IMR-90 (cell line): Measurements from ENCODE around the gene LIMS1. TPM values are rescaled to one million over a fixed set of nuclear protein-coding genes. Genes with fewer than 3 reads are reported as not detected.
A peak's percentile ranks its signal among the peaks of the same experiment; 100 is the strongest.

Experiments
- ATAC-seq: fragments of 200-7000 bp; cut with Tn5 transposase; 2 replicates; pipeline ENCODE4 v1.9.1; 2020; ENCODE audit warnings: low read depth, mild to moderate bottlenecking, moderate library complexity
- BruUV-seq: library from RNA; stranded (reverse); fragments of 400-500 nt; replicated peaks from 2 replicates; lab custom pipeline; 2021; lab: Mats Ljungman, UMichigan
- CTCF ChIA-PET: fragments of 300-600 bp; formaldehyde crosslinking; extraction: SDS; loops from one replicate; lab custom pipeline; 2021; ENCODE audit warnings: antibody characterized with exemption; lab: Yijun Ruan, JAX
- POLR2A ChIA-PET: fragments of 300-600 bp; sonication (Branson Sonifier 250); formaldehyde crosslinking; loops from one replicate; lab custom pipeline; 2022; ENCODE audit warnings: antibody characterized with exemption; ENCODE audit not compliant: unreplicated experiment; lab: Charles Lee
- DNase-seq: peaks from one replicate; pipeline ENCODE4 v3.0.0; 2013
- H2AFZ ChIP-seq: replicated peaks from 2 replicates; pipeline ENCODE3; 2013; ENCODE audit warnings: low read length, mild to moderate bottlenecking; ENCODE audit not compliant: poor library complexity
- H2AK5ac ChIP-seq: 2 replicates; pipeline ENCODE4 v1.6.1; 2013; ENCODE audit warnings: low read depth, low read length, inconsistent platforms
- H2AK9ac ChIP-seq: replicated peaks from 2 replicates; pipeline ENCODE3; 2013; ENCODE audit warnings: mild to moderate bottlenecking, low read depth, low read length, moderate library complexity; ENCODE audit not compliant: poor library complexity
- H2BK120ac ChIP-seq: 2 replicates; pipeline ENCODE4 v1.6.1; 2013; ENCODE audit warnings: low read depth, low read length, inconsistent platforms
- H2BK15ac ChIP-seq: 3 replicates; pipeline ENCODE4 v1.6.1; 2013; ENCODE audit warnings: low read depth, low read length, inconsistent platforms
- H2BK20ac ChIP-seq: 2 replicates; pipeline ENCODE4 v1.6.1; 2013; ENCODE audit warnings: low read depth, mild to moderate bottlenecking, inconsistent platforms, low read length, moderate library complexity
- H2BK5ac ChIP-seq: 2 replicates; pipeline ENCODE4 v1.6.1; 2013; ENCODE audit warnings: mild to moderate bottlenecking, low read depth, low read length, inconsistent platforms; ENCODE audit not compliant: poor library complexity, severe bottlenecking
- H3K14ac ChIP-seq: replicated peaks from 2 replicates; pipeline ENCODE4 v1.6.1; 2013; ENCODE audit warnings: low read depth, low read length, inconsistent platforms
- H3K18ac ChIP-seq: 2 replicates; pipeline ENCODE4 v1.6.1; 2013; ENCODE audit warnings: low read depth, low read length, control low read depth
- H3K23ac ChIP-seq: 2 replicates; pipeline ENCODE4 v1.6.1; 2013; ENCODE audit warnings: low read depth, low read length, inconsistent platforms
- H3K27ac ChIP-seq: 2 replicates; pipeline ENCODE4 v1.5.1; 2013; ENCODE audit warnings: mild to moderate bottlenecking, control low read depth, low read length; ENCODE audit not compliant: insufficient read depth
- H3K27me3 ChIP-seq: 2 replicates; pipeline ENCODE4 v1.6.1; 2013; ENCODE audit warnings: low read length; ENCODE audit not compliant: control insufficient read depth, insufficient read depth
- H3K36me3 ChIP-seq: 2 replicates; pipeline ENCODE4 v1.6.1; 2013; ENCODE audit warnings: low read length, mixed read lengths; ENCODE audit not compliant: control insufficient read depth, insufficient read depth
- H3K4ac ChIP-seq: 2 replicates; pipeline ENCODE4 v1.6.1; 2013; ENCODE audit warnings: low read depth, low read length, inconsistent platforms
- H3K4me1 ChIP-seq: 2 replicates; pipeline ENCODE4 v1.6.1; 2013; ENCODE audit warnings: low read length, mixed read lengths; ENCODE audit not compliant: control insufficient read depth, insufficient read depth
- H3K4me2 ChIP-seq: 2 replicates; pipeline ENCODE4 v1.6.1; 2013; ENCODE audit warnings: low read depth, mild to moderate bottlenecking, control low read depth, low read length, moderate library complexity
- H3K4me3 ChIP-seq: 2 replicates; pipeline ENCODE4 v1.5.1; 2013; ENCODE audit warnings: low read depth, mild to moderate bottlenecking, control low read depth, low read length, moderate library complexity; ENCODE audit not compliant: insufficient read depth
- H3K56ac ChIP-seq: 2 replicates; pipeline ENCODE4 v1.6.1; 2013; ENCODE audit warnings: low read length, inconsistent platforms; ENCODE audit not compliant: insufficient read depth; ENCODE audit errors: extremely low read depth
- H3K79me1 ChIP-seq, 2 experiments: 2 replicates each; pipeline ENCODE4 v1.6.1; 2013; ENCODE audit warnings: low read length in 2 of 2, inconsistent platforms in 1 of 2, low read depth in 1 of 2
- H3K9ac ChIP-seq: 2 replicates; pipeline ENCODE4 v1.6.1; 2013; ENCODE audit warnings: low read depth, low read length, control low read depth
- H3K9me1 ChIP-seq: 2 replicates; pipeline ENCODE4 v1.6.1; 2013; ENCODE audit warnings: low read length, inconsistent platforms; ENCODE audit not compliant: insufficient read depth
- H3K9me3 ChIP-seq: 2 replicates; pipeline ENCODE4 v1.6.1; 2013; ENCODE audit warnings: low read length; ENCODE audit not compliant: control insufficient read depth, insufficient read depth
- H4K20me1 ChIP-seq: 2 replicates; pipeline ENCODE4 v1.6.1; 2013; ENCODE audit warnings: low read length, inconsistent platforms; ENCODE audit not compliant: insufficient read depth
- H4K5ac ChIP-seq: 2 replicates; pipeline ENCODE4 v1.6.1; 2013; ENCODE audit warnings: mild to moderate bottlenecking, low read depth, low read length, control low read depth
- H4K8ac ChIP-seq, 2 experiments: 2 replicates each; pipeline ENCODE4 v1.6.1; 2013; ENCODE audit warnings: low read depth in 2 of 2, low read length in 2 of 2, control low read depth in 1 of 2, inconsistent platforms in 1 of 2
- H4K91ac ChIP-seq: 2 replicates; pipeline ENCODE4 v1.6.1; 2013; ENCODE audit warnings: low read depth, low read length, inconsistent platforms; ENCODE audit not compliant: insufficient read depth
- BHLHE40 ChIP-seq: fragments of 150-350 bp; IDR thresholded peaks from 2 replicates; pipeline ENCODE4 v1.6.1; 2016; ENCODE audit warnings: mild to moderate bottlenecking, low read depth, low read length
- CEBPB ChIP-seq: IDR thresholded peaks from 2 replicates; pipeline ENCODE4 v1.6.1; 2012; ENCODE audit warnings: low read depth, low read length, improper control_type of control experiment
- CHD1 ChIP-seq: IDR thresholded peaks from 2 replicates; pipeline ENCODE4 v1.6.1; 2012; ENCODE audit warnings: low read depth, low read length, improper control_type of control experiment
- CTCF ChIP-seq: conservative IDR thresholded peaks from 2 replicates; pipeline ENCODE4 v1.5.1; 2012; ENCODE audit warnings: mild to moderate bottlenecking, low read depth, low read length, improper control_type of control experiment
- FOS ChIP-seq: fragments of 150-350 bp; IDR thresholded peaks from 2 replicates; pipeline ENCODE4 v1.6.1; 2016; ENCODE audit warnings: low read depth, low read length
- MAFK ChIP-seq: IDR thresholded peaks from 2 replicates; pipeline ENCODE4 v1.6.1; 2012; ENCODE audit warnings: low read depth, low read length, improper control_type of control experiment
- MAZ ChIP-seq: IDR thresholded peaks from 2 replicates; pipeline ENCODE4 v1.6.1; 2012; ENCODE audit warnings: low read depth, mild to moderate bottlenecking, low read length, improper control_type of control experiment, moderate library complexity, borderline replicate concordance
- MXI1 ChIP-seq: IDR thresholded peaks from 2 replicates; pipeline ENCODE4 v1.6.1; 2012; ENCODE audit warnings: low read depth, mild to moderate bottlenecking, low read length, moderate library complexity, borderline replicate concordance
- NFE2L2 ChIP-seq: fragments of 150-350 bp; IDR thresholded peaks from 2 replicates; pipeline ENCODE4 v1.6.1; 2016; ENCODE audit warnings: low read depth, mild to moderate bottlenecking, low read length
- POLR2A ChIP-seq: IDR thresholded peaks from 2 replicates; pipeline ENCODE4 v1.6.1; 2012; ENCODE audit warnings: mild to moderate bottlenecking, low read depth, low read length
- RAD21 ChIP-seq: IDR thresholded peaks from 2 replicates; pipeline ENCODE4 v1.6.1; 2012; ENCODE audit warnings: low read length, improper control_type of control experiment
- RCOR1 ChIP-seq: IDR thresholded peaks from 2 replicates; pipeline ENCODE4 v1.6.1; 2012; ENCODE audit warnings: mild to moderate bottlenecking, low read length, improper control_type of control experiment; ENCODE audit not compliant: insufficient replicate concordance
- RFX5 ChIP-seq: IDR thresholded peaks from 2 replicates; pipeline ENCODE4 v1.8.0; 2012; ENCODE audit warnings: low read depth, mild to moderate bottlenecking, low read length, moderate library complexity
- SMC3 ChIP-seq: fragments of 150-350 bp; IDR thresholded peaks from 2 replicates; pipeline ENCODE4 v1.6.1; 2016; ENCODE audit warnings: low read depth, mild to moderate bottlenecking, antibody characterized with exemption, low read length, moderate library complexity
- WGBS, 2 experiments: methylation state at CpG; one replicate each; pipeline versions ENCODE4 v1.1.5 to v1.1.7; 2013; ENCODE audit warnings: missing lambda C conversion rate in 2 of 2; ENCODE audit not compliant: insufficient read length in 1 of 2; ENCODE audit errors: extremely low coverage in 2 of 2; 5-methylcytosine and 5-hydroxymethylcytosine counted together
- dilution Hi-C: fragments of 300-500 bp; cut with HindIII; formaldehyde crosslinking; loops from one replicate; pipeline ENCODE4 v1.14.3; 2018; ENCODE audit warnings: low sequenced_read_pairs; ENCODE audit not compliant: unreplicated experiment
- in situ Hi-C: fragments of 300-500 bp; cut with MboI; formaldehyde crosslinking; loops from 3 replicates; pipeline ENCODE4 v1.14.3; 2019; ENCODE audit warnings: low sequenced_read_pairs, inconsistent platforms, mixed read lengths
- intact Hi-C: fragments of 100-400 bp; cut with micrococcal nuclease; formaldehyde crosslinking; loops from 2 replicates; pipeline ENCODE4 v1.10.0; 2022
- polyA plus RNA-seq, 3 experiments: library from polyadenylated mRNA; depleted of rRNA; stranded (reverse); fragments of >200 nt; gene quantifications; 2 replicates each; pipeline ENCODE4 v1.2.3, GENCODE V29; 2012; ENCODE audit warnings: low replicate concordance in 1 of 3
- total RNA-seq: library from RNA; depleted of rRNA; stranded (reverse); fragments of >200 nt; gene quantifications from 2 replicates; pipeline ENCODE4 v1.2.3, GENCODE V29; 2012
- TF ChIP-seq, protein P1 (sequence below): fragments of 150-350 bp; IDR thresholded peaks from 2 replicates; pipeline ENCODE4 v1.6.1; 2016; ENCODE audit warnings: low read depth, mild to moderate bottlenecking, low read length, moderate library complexity, borderline replicate concordance
- TF ChIP-seq, protein P2 (sequence below): fragments of 150-350 bp; IDR thresholded peaks from 2 replicates; pipeline ENCODE4 v1.6.1; 2017; ENCODE audit warnings: mild to moderate bottlenecking, antibody characterized with exemption, low read length, low read depth

The LIMS1 gene
- total and polyA plus RNA-seq, 2 of the 4 experiments (the other 2 are of a cell fraction), result 59.1 to 131 TPM

GRCh38 chr2:108617617-108618016 is 83.3 kb downstream of the LIMS1 start:
- no TSS peak for BruUV-seq
- no peak overlapping the region for H3K4me3 ChIP-seq
- 0 out of 2 replicates have a peak overlapping the region, but pooled peaks have one; percentile 17 for H4K91ac ChIP-seq
- WGBS, 2 experiments, result no CpG with 5 or more reads among the region's 2 CpGs
- no peak overlapping the region for H3K4me2 ChIP-seq
- H3K56ac ChIP-seq, result no peak overlapping the region
- no peak for DNase-seq
- H4K5ac ChIP-seq, result no peak overlapping the region
- in situ Hi-C loops (no loop called here), intact Hi-C loops (no loop called here), dilution Hi-C loops (no loop called here)
- POLR2A ChIA-PET, result interaction anchor here (0.6 kb wide), 1 partner anchor 145 kb away, joined by 3 read pairs; no protein-coding TSS in a partner anchor
- H3K18ac ChIP-seq, result no peak overlapping the region
- H2AFZ ChIP-seq, result no peak overlapping the region
- no peak for ATAC-seq
- no peaks in the 10 kb centered on the region for H3K36me3 ChIP-seq
- peak overlapping the region; percentile 75; the same call in 1 of the 2 replicates for H2AK5ac ChIP-seq
- H3K27ac ChIP-seq, result no peak overlapping the region
- no peak overlapping the region for H3K9ac ChIP-seq
- no peak overlapping the region for H2BK5ac ChIP-seq
- TF ChIP-seq RAD21 (no peak), RFX5 (no peak), SMC3 (no peak), FOS (no peak), NFE2L2 (no peak), RCOR1 (no peak), CEBPB (no peak), CTCF (no peak), MXI1 (no peak), BHLHE40 (no peak), MAZ (no peak), CHD1 (no peak), MAFK (no peak), POLR2A (no peak)
- TF ChIP-seq, protein P1, sequence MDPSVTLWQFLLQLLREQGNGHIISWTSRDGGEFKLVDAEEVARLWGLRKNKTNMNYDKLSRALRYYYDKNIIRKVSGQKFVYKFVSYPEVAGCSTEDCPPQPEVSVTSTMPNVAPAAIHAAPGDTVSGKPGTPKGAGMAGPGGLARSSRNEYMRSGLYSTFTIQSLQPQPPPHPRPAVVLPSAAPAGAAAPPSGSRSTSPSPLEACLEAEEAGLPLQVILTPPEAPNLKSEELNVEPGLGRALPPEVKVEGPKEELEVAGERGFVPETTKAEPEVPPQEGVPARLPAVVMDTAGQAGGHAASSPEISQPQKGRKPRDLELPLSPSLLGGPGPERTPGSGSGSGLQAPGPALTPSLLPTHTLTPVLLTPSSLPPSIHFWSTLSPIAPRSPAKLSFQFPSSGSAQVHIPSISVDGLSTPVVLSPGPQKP, result no peak
- TF ChIP-seq, protein P2, sequence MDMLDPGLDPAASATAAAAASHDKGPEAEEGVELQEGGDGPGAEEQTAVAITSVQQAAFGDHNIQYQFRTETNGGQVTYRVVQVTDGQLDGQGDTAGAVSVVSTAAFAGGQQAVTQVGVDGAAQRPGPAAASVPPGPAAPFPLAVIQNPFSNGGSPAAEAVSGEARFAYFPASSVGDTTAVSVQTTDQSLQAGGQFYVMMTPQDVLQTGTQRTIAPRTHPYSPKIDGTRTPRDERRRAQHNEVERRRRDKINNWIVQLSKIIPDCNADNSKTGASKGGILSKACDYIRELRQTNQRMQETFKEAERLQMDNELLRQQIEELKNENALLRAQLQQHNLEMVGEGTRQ, result no peak
- CTCF ChIA-PET, result interaction anchor here (1.3 to 2.9 kb wide), 2 partner anchors 16 to 19 kb away, joined by 3 to 18 read pairs; no protein-coding TSS in a partner anchor
- H2BK120ac ChIP-seq, result no peak overlapping the region
- H3K79me1 ChIP-seq, result peaks cover 33 to 80% of the 10 kb centered on the region in 2 experiments
- no peak overlapping the region for H2BK15ac ChIP-seq
- H3K23ac ChIP-seq, result no peak overlapping the region
- no peaks in the 10 kb centered on the region for H3K9me3 ChIP-seq
- H3K4ac ChIP-seq, result peak overlapping the region; percentile 30; the same call in 1 of the 2 replicates
- peaks cover 41% of the 10 kb centered on the region for H3K4me1 ChIP-seq
- peaks cover 44% of the 10 kb centered on the region for H4K20me1 ChIP-seq
- H3K14ac ChIP-seq, result peak overlapping the region; percentile 27; the same call in 1 of the 2 replicates
- no peak overlapping the region for H2AK9ac ChIP-seq
- H3K27me3 ChIP-seq, result no peaks in the 10 kb centered on the region
- no peak overlapping the region for H2BK20ac ChIP-seq
- no peak overlapping the region for H4K8ac ChIP-seq
- H3K9me1 ChIP-seq, result peaks cover 33% of the 10 kb centered on the region
